LoVo (cell line): ENCODE data around the gene RPL7L1.
"Not testable (repeated sequence)": the region's sequence is repeated elsewhere in the genome, so short reads cannot be mapped to it uniquely, and the experiment has no call there.

ENCODE experiments used
- DNase-seq: peaks from one replicate; pipeline ENCODE4 v3.0.0-alpha.2; 2016; ENCODE audit warnings: low spot score

RPL7L1 gene

DNA sequence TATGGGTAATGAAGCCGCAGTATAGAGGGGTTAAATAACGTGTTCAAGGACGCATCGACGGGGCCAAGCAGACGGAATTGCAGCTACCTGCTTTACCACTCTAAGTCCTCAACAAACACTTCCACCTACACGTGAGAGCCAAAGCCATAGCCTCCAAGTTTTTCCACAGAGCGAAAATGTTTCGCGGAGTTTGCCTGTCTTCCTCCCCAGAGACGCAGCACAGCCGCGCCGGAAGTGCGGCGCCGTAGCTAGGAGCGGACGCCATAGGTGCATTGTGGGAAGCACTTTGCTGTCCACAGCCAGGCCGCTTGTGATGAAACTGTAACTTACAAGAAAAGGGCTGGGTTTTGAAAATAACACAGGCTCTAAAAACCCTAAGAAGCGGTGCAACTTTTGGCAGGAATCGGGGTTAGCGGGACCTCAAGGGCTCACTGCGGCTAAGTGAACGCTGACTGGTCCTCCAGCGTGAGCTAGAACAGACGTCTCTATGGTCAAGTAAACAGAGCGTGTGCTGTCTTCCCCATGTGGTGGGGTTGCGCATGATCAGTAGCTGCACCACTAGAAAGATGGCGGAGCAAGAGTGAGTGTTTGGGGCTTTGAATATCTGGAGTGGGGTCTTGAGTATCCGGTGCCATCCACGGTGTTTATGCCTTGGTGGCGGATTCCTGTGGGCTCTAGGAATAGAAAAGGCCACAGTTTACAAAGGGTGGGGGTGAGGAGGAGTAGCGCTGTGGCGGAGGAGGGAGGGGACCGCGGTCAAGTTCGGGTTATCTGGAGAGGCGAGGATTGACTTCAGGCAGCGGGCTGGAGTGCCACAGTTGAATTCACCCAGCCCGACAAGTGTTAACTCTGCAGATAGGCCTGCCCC, at the start of gene RPL7L1:
Gene RPL7L1 (plus strand): TSS at position 245 of the 868 bp plus-strand sequence. CDS start 295 bp downstream, at position 540.
- peak; percentile 86 for DNase-seq

DNA sequence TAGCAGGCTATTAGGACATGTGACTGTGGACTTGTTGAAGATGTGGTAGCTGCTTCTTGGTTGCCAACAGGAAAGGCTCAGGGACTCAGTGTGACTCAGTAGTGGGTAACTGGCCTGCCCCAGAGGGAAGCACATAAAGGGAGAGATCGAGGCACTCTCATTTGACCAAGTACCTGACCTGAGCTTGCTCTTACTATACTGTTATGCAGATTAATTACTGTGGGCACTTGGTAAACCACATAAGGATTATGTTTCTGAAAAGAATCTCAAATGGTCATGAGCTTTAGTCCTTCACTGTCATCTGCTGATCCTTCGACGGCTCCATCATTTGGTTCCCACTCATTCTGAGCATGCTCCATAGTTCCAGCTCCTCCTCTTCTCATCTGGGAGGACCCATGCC, 48.2 kb upstream of the RPL7L1 start:
- DNase-seq: no peak

DNA sequence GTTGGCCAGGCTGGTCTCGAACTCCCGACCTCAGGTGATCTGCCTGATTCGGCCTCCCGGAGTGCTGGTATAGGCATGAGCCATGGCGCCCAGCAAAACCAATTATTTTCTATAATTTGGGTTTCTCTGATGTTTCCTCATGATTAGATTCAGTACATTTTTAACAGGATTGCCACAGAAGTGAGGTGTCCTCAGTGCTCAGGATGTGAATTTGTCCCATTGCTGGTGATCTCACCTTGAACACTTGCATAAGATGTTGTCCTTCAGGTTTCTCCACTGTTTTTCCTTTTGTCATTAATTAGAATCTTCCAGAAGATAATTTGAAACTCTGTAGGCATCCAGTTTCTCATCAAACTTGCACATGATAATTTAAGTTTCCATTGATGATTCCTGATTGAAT, 45.4 kb upstream of the RPL7L1 start:
- DNase-seq: no peak

DNA sequence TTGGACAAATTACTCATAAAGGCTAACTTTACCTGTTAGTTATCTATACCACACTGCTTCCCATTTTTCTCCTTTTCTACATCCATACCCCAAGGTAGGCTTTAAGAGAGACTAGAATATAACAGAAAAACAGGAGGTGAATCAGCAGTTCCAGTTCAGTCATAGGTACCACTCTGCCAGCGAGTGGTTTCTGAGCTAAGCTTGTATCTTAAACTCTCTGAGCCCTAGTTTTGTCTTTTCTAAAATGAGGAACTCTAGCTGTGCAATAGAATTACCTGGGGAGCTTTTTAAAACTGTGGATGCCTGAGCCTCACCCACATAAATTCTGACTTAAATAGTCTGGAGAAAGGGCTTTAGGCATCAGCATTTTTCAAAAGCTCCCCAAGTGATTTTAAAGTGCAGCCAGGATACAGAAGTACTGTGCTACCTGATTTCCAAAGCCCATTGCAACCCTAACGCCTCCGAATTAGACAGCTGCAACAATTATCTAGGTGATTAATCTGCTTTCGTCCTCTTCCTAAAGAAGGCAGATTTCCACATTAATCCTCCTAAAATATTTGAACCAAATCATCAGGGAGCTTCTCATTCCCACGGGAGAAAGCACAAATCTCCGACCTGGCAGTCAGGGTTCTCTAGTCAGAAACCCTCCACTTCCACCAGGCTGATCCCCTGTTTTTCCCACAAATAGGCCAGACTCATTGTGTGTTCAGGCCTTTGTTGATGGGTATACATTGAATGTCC, 37.4 kb upstream of the RPL7L1 start:
- no peak for DNase-seq

DNA sequence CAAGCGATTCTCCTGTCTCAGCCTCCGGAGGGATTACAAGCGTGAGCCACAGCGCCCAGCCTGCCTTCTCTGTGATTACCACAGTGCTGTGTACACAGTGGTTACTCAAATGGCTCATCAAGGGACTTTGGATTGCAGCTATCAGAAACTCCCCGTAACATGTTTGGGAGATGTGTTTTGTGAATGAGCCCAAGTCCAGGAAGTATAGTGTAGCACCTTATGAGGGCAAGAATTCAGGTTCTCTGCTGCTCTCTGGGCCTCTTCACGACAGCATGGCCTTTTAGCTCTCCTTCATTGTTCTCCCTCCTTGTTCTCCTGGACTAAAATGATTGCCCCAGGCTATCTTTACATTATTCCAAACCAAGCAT, 34.1 kb upstream of the RPL7L1 start:
- no peak for DNase-seq

DNA sequence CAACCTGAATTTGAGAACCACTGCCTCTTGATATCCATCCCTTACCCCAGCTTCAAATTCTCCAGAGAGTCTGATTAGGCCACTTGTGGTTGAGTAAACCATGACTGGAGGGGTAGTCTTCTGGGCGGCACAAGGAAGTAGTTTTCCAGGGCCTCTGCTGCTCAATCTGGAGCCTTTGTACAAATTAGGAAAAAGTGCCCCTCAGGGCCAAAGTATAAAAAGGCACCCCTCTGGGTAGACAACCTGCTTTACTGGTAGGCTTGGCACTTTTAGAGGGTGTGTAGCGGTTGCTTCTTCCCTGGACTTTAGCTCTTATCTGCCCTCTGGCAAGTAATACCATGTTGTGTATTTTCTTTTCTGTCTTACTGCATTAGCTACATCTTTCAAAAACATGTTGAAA, 32.9 kb upstream of the RPL7L1 start:
- no peak for DNase-seq

DNA sequence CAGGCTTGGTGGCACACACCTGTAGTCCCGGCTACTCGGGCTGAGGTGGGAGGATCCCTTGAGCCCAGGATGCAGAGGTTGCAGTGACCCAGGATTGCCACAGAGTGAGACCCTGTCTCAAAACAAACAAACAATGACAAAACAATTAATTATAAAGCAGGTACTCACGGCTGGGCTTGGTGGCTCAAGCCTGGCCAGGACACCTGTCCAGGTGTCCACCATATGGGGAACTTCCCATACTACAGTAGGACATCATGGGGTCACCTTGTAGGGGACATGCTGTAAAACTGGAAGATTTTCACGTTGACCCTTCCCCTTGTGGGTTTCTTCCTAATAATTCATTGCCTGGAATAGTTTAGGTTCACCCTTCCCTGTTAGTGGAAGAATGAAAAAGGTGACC, 30.7 kb upstream of the RPL7L1 start:
- no peak for DNase-seq

DNA sequence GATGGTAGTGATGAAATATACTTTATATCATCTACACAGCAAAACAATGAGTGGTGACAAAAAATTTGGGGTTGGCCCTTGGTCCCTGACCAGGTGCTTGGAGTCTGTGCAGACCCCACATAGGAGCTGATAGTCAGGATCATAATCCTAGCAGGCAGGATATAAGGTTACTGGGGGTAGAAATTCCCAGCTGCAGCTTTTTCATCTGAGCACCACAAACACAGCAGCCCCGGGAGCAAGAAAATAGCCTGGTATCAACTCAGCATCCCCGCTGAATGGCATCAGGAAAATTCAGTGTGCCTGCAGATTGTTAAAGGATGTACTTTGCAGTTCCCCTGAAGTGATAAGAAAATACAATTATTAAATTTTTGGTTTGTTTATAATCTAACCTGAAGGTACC, 27.8 kb upstream of the RPL7L1 start:
- no peak for DNase-seq

DNA sequence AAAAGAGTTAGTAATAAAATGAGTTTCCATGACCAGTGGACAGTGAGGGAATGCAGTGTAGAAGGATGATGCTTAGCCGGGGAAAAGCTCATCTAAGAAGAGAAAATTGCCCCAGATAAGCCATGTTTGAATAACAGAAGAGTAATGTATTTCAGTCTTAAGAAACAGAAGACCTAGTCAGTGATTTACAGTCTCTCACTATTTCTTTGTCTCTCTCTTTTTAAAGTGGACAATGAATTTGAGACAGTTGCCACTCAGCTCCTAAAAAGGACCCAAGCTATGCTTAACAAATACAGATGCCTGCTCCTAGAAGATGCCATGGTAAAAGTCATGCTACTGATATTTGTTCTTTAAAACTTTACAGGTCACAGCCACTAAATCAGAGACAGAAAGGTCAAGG, 19.4 kb upstream of the RPL7L1 start:
- DNase-seq: no peak

DNA sequence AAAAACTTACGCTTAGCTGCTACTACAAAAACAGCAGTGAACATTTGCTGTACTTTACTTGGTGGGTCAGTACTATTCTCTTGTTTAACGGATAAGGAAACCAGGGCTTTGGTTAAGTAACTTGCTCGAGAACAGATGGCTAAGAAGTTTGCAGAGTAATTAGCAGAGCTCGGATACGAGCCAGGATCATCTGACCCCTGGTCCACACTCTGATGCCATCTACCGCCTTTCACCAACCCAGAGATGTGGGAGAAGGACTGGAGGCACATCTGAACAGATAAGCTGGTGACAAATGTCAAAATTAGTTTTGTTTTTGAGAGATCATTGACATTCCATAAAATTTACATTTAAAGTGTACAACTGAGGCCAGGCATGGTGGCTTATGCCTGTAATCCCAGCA, 18.9 kb upstream of the RPL7L1 start:
- no peak for DNase-seq

DNA sequence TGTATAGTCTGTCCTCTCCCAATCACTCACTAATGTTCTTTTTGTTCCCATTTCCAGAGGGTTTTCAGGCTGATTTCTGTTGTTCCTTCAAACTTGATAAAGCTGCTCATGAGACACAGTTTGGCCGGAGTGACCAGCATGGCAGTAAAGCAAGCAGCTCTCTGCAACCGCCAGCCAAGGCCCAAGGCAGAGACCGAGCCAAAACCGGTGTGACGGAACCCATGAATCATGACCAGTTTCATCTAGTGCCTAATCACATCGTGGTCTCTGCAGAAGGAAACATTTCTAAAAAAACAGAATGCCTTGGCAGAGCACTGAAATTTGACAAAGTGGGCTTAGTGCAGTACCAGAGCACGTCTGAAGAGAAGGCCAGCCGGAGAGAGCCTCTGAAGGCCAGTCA, 14.8 kb upstream of the RPL7L1 start:
- no peak for DNase-seq

DNA sequence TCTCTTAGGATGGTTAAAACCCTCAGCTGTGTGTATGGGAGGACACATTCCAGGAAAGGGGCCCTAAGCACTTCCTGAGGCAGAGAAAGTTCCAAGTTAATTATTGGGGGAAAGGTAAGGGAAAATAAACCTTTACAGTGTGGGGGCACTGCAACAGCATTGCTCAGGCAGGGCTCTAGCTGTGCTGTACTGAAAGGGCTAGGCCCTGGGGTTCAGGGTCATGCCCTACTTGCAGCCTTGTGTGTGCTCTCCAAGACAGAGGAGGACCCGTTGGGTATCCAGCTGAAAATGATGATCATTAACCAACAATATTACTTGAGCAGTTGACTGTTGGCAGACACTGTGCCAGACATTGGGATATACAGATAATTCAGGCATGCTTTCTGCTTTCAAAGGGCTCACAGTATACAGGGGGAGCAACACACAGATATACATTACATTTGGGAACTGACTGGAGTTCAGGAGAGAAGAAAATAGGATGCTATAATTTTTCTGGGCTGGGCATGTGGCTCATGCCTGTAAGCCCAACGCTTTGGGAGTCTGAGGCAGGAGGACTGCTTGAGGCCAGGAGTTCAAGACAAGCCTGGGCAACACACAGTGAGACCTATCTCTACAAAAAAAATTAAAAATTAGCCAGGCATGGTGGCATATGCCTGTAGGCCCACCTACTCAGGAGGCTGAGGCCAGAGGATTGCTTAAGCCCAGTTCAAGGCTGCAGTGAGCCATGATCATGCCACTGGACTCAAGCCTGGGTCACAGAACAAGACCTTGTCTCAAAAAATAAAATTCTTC, 9.1 kb upstream of the RPL7L1 start:
- no peak for DNase-seq

DNA sequence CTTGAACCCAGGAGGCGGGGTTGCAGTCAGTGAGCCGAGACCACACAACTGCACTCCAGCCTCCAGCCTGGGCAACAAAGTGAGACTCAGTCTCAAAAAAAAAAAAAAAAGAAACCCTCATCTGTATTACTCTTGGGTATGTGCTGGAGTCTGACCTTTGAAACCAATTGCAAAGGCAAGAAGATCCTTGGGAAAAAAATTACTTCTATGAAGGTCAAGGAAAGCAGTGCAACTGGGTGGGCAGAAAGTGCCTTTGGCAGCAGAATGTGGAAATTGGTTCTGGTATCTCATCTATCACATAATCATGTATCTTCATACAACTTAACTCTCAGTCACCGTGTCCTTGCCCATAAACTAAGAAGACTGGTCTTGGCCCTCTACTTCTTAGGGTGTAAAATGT, 7.7 kb upstream of the RPL7L1 start:
- DNase-seq: no peak

DNA sequence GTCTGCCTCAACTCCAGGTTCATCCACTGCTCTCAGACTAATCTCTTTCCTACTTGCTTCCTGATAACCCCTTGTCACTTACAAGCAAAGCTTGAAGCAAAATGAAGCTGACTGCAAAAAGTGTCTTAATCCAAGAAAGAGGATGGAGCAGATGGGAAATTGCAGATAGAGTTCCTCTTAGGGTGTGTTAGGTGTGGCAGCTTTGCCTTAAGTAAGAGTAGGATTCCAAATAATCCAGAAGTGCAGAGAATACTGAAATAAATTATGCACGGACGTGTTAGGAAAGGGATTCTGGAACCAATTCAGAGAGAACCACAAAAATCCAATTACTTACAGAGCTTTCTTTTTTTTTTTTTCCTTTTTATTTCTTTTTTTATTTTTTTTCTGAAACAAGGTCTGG, 6.1 kb upstream of the RPL7L1 start:
- DNase-seq: no peak

DNA sequence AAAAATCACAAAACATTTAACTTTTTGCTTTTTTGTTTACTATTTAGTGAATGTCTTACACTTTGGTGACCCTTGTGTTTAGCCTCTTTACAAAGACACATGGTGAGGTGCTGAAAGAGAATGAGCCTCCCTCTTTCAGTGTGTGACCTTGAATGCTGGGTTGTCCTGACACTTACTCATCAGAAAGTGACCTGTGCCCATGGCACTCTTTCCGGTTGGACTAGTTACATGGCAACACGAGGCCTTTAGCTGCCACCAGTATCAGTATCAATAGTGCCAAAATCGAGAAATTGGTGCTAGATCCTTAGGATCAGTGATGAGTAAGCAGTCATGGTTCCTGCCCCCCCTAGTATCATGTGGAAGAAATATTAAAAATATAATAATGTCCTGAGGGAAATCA, 1.7 kb upstream of the RPL7L1 start:
- DNase-seq: no peak

DNA sequence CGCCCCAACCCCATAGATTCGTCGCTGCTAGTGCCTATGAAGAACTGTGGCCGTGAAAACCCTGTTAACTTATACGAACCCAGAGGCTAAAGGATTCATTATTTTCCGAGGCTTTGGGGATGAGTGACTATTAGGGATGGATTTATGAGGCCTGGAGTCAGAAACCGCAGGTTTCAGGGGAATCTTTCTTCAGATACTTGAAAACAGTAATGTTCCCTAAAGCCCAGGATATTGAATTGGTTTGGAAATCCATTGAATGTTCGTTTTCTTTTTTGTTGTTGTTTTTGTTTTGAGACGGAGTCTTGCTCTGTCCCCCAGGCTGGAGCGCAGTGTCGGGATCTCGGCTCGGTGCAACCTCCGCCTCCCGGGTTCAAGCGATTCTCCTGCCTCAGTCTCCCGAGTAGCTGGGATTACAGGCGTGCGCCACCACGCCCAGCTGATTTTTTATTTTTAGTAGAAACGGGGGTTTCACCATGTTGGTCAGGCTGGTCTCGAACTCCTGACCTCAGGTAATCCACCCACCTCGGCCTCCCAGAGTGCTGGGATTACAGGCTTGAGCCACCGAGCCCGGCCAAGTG, 913 bp downstream of the RPL7L1 start:
- DNase-seq: not testable (repeated sequence)

DNA sequence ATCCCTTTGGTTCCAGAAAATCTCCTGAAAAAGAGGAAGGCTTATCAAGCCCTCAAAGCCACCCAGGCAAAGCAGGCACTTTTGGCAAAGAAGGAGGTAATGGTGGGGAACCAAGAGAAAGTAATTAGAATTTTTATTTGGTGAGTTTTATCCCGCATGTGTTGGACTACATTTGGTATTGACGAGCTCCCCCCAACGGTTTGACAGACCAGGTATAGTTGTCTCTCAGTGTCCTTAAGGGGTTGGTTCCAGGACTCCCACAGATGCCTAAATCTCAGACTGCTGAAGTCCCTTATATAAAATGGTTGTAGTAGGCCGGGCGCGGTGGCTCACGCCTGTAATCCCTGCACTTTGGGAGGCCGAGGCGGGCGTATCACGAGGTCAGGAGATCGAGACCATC, 1.5 kb downstream of the RPL7L1 start:
- DNase-seq: not testable (repeated sequence)

DNA sequence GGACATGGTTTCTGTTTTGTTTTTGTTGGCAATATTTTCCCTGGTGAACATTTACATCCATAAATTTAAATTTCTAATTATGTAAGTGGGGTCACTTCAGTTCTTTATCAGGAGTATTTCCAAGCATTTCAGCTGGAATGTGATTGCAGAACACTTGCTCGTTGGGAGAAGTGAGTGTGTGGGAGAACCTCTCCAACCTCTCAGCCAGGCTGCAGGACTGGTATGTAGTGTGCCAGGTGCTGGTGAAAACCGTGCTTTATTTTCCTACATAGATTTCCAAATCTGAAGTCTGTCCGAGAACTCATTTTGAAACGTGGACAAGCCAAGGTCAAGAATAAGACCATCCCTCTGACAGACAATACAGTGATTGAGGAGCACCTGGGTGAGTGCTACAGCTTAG, 6.3 kb downstream of the RPL7L1 start:
- DNase-seq: no peak

DNA sequence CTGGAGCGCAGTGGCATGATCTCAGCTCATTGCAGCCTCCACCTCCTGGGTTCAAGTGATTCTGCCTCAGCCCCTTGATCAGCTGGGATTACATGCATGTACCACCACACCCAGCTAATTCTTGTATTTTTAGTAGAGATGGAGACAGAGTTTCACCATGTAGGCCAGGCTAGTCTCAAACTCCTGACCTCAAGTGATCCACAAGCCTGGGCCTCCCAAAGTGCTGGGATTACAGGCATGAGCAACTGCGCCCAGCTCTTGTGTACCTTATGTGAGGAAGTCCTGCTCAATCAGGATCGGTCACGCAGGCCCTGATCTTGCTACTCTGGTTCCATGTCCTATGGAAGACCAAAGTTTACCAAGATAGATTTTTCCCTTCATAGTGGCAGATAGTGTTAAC, 8.8 kb downstream of the RPL7L1 start:
- DNase-seq: not testable (repeated sequence)

DNA sequence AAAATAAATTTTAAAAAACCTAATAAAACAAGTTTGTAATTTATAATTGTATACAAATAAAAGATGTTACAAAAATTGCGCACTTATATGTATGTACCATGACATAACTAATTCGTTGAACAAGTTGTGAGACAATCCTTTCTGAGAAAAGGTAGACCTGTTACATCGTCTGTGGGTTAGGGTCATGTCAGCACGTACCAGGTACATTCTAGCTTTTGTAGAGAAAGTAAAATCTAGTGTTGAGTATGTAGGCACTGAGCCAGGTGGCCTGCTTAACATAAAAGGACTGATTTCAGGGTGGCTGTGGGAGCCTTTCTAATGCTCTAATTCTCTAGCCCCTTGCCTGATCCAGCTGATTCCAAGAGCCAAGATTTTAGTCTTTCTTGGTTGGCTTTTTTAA, 10.4 kb downstream of the RPL7L1 start:
- peak; percentile 26 for DNase-seq

DNA sequence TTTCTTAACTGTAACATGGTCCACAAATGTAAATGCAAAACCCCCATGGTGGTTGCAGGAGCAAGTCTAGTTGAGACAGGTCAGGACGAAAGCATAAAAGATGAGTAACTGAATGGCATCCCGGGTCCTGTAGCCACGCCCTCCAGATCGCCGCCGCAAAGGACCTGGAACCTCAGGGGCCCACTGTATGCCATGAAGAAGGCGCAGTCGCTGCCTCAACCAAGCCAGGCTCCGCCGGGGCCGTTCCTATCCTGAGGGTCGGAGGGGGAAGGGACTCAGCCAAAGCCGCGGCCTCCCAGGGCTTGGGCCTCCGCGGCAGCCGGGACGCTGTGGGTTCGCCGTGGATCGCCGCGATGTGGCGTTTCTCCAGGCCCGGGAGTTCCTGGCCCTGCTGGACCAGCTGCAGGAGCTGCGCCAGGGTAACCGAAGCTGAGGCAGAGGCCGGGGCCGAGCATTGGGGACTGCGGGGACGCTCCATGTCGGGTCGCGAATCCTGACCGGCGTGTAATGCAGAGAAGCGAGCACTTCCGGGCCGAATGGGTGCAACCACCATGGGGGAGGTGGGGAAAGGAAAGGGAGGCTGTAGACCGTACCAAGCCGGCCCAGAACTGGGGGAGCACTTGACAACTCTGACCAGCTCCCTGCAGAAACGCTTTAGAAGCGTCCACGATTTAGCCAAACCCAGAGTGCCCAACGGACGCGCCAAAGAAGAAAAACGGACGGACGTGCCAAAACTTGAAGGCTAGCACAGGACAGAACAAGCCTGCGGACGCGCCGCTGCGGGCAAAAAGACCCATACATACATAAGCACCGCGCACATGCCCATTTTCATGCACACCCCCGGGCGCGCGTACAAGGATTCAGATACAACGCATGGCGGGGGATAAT, 11.1 kb downstream of the RPL7L1 start:
- peak; percentile 90 for DNase-seq
